IPS-NIHi11 (cell line): Measurements from ENCODE around the gene TMEM87B.

Experiments used
- DNase-seq: peaks from one replicate; pipeline ENCODE4 v3.0.0; 2012; ENCODE audit warnings: mixed read lengths, low spot score

The TMEM87B gene

DNA sequence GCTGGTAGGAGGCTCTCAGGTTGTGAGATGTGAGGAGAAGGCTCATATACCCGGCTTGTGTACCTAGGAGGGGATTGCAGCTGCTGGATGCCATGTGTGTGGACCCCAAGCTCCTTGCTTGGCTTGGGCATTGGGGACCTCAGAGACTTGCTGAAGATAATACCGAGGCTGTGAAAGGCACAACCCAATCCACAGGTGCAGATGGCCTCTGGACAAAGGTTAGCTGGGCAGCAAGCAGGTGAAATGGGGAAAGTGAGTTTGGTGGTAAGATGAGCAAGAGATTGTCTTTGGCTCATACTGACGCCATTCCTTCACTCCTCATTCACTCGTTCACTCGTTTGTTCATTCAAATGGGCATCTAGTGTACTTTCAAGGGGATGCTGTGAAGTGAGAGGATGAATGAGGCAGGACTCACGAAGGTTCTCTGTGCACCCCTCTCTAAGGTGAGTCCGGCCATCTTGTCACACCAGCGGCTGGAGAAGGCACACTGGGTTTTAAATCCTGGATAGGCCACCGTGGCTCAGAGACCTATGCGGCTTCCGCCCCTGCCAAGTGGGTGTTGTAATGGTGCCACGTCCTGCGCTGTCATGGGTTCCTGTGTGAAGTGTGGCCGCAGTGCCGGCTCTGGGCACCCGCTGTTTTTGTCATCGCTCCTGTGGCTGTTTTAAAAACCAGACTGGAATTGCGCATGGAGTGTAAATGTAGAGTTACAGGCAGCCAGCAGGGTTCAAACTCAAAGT, 96.8 kb downstream of the TMEM87B start:
- DNase-seq: no peak

DNA sequence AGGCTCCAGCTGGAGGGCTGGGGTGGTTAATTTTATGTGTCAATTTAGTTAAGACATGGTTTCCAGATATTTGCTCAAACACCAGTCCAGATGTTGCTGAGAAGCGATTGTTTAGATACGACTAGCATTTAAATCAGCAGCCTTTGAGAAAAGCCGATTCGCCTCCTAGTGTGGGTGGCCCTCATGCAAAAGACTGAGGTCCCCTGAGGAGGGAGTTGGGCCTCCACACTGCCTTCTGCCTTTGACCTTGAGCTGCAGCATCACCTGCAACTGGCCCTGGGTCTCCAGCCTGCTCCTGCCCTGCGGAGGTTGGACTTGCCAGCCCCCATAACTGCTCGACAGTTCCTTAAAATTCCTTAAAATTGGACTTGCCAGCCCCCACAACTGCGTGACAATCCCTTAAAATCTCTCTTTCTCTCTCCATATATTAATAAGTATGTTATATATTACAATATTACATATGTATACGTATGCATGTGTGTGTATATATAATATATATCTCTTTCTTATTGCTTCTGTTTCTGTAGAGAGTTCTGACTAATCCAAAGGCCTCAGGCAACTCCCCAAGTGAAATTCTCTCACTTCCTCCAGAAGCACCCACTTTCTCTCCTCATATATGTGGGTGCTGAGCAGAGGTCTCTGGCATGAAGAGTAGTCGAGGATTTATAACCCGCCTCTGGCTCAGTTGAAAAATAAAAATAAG, 97.6 kb downstream of the TMEM87B start:
- DNase-seq: no peak

GRCh38 chr2:112153179-112153490, 98.1 kb downstream of the TMEM87B start:
- no peak for DNase-seq

- no peak for DNase-seq
Observed at GRCh38 chr2:112153501-112153900, 98.4 kb downstream of the TMEM87B start.

GRCh38 chr2:112154246-112155117, 99.4 kb downstream of the TMEM87B start:
- no peak for DNase-seq

DNA sequence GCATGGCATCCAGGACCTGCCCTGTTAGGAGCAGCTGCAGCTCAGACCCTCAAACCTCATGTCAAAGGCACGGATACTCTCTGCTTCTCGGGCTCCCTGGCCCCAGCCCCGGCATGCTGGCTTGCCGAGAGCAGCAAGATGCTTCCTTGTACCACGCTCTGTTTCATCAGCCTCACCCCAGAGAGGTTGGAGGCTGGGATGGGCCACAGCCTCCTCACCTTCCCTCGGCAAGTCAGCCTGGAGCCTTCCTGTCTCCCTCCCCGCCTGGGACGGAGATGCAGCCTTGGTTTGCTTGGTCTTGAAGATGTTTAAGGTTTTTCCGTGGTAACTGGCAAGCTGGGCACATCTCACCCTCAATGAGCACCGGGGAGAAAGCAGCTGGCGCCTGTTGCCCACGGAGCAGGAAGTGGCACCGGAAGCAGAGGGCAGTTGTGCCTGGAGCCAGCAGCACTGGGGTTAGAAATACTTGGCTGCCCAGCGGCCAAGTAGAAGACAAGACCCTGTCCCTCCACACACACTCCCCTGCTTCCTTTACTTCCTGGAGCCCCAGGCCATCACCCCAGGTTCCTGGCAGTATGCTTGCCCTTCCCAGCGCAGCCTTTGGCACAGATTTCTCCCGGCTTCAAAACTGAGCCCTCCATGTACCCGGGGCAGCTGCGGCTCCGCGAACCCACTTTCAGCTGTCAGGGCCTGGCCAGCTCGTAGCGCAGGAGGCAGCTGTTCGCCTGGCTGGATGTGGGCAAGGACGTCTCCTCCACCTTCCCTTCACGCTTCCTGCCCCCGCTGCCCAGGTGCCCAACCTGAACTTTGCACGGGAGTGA, 100.5 kb downstream of the TMEM87B start:
- no peak for DNase-seq

DNA sequence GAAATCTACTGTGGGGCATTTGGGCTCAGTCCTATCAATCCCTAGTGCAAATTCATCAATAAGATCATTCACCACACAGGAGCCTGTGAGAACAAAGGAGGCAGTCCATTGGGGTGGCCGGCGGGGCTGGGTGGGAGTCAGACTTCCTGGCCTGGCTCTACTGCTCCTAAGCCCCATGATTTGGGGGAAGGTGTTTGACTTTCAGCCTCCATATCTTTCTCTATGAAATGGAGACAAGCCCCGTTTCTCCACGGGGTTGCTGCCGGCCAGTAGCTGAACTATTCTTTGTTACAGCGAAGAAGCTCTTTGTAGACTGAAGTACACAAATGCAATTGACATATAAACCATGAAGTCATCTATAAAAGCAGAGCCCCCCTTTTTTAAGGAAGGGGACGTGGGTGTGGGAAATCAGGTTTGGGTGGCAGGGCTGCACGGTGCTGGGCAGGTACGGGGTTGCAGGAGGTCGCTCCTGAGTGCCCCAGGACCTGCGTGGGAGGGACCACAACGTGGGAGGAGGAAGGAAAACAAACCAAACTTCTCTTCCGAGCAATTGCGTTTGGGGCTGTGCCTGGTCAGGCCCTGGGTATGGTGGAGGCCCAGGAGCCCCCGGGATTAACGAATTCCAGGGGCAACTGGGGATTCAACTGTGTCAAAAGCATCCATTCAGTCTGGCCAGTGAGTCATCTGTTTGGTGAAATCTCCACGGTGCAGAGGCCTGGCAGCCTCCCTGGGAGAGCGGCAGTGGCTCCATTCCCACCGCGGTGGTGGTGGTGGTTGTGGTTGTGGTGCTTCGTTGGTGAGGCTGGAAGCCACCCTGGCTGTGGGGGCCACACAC, 101.3 kb downstream of the TMEM87B start:
- no peak for DNase-seq

- no peak for DNase-seq
Observed at GRCh38 chr2:112157472-112157871, 102.4 kb downstream of the TMEM87B start.

DNA sequence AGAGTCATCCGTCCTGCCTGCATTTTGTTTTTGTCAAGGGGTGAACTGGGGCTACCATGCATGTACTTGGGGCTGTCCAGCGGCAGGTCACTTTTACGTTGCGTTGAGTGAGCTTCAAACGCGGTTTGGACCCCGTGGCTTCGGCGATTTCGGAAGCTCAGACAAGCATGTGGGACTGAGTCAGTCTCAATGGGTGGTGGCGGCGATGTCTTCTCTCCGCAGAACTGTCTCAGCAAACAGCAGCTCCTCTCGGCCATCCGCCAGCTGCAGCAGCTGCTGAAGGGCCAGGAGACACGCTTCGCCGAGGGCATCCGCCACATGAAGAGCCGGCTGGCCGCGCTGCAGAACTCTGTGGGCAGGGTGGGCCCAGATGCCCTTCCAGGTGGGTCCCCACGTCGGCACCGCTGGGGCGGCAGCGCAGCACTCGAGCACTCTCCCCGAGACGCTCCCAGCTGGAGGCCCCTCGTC, 104.4 kb downstream of the TMEM87B start:
- no peak for DNase-seq

DNA sequence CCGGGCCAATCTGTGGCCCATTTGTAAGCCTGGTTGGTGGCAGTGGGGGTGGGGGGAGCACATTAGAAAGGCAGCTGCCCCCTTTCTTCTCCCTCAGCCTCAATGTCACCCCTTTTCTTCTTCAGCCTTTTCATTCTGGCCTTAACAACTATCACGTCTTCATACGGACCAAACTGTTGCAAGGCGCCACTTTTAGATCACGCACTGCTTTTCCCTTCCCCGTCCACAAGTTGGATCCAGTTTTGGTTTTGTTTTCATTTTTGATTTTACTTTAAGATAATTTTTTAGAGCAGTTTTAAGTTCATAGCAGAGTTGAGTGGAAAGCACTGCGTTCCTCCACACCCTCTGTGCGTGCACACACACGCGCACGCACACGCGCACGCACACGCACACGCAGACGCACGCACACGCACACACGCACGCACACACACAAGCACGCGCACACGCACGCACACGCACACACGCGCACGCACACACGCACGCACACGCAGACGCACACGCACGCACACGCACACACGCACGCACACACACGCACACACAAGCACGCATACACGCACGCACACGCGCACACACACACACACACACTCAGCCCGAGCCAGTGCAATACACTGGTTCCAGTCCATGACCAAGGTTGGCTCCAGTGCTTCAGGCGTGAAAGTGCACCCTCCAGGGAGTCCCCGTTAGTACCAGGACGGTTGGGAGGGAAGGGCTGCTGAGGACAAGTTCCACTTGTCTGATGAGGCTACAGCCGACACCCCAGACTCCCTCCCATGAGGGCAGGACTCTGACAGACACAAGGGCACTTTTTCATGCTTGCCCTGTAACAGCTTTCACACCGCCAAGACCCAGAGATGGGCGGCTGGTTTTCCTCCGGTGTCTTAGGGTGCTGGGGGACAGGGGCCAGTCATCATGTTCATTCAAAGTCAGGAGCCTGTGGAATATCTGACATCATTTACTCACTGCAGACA, 105.5 kb downstream of the TMEM87B start:
- DNase-seq: no peak

DNA sequence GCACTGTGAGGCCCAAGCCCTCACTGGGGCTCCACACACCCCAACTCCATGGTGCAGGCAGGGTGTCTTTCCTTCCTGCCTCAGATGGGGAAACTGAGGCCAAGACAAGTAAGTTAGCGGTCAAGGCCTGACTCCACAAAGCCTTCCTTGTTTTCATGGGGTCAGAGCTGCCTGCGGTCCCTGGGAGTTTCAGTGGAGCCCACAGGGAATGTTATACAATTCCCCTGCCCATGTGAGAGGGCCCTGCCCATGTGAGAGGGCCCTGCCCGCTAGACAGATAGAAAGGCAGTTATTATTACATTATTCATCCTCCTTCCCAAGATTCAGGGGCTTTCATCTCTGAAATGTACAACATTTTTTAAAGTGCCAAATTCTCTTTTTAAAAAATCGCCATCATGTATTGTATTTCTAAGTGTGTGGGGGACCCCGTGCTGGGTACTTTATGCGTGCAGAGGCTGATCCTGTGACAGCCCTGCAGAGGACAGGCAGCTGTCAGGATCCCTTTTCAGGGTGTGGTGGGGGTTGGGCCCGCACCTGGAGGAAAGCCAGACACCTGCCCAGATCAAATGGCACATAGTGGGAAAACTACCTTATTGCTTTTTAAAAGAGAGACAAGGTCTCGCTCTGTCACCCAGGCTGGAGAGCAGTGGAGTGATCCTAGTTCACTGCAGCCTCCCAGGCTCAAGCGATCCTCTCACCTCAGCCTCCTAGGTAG, 106.5 kb downstream of the TMEM87B start:
- no peak for DNase-seq

DNA sequence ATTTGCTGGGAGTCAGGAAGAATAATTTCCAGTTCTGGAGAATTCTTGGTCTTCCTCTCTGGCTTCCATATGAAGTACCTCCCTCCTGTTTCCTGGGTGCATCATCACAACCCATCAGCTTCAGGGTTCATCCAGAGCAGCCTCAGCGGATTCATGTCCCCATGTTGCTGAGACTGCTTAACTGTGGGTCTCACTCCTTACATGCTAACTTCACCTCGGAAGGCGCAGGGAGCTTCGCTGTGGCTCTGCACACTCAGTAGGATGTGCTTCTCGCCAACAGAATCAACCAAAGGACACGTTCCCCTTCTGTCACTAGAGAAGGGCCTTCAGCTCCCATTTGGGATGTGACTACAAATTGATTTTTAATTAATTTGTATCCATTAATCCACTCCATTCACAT, 107.3 kb downstream of the TMEM87B start:
- no peak for DNase-seq

DNA sequence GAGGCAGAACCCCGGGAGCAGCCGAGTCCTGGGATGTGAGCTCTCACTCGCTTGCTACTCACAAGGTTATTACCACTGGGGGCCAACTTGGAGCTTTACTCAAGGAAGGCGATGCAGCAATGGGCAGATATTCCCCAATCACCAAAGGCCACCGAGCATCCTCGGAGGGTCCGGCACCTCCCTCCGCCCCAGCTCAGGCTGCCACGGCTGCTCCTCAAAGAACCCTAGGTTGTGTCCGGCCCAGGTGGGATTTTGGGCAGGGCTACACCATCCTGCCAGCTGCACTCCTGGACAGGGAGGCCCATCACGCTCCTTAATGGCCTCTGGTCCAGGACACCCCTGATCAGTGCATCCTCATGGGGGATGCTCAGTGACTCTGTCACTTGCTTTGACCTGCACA, 107.9 kb downstream of the TMEM87B start:
- no peak for DNase-seq

- DNase-seq: no peak
Observed at GRCh38 chr2:112163541-112163981, 108.5 kb downstream of the TMEM87B start.

GRCh38 chr2:112164876-112165275, 109.8 kb downstream of the TMEM87B start:
- DNase-seq: no peak

DNA sequence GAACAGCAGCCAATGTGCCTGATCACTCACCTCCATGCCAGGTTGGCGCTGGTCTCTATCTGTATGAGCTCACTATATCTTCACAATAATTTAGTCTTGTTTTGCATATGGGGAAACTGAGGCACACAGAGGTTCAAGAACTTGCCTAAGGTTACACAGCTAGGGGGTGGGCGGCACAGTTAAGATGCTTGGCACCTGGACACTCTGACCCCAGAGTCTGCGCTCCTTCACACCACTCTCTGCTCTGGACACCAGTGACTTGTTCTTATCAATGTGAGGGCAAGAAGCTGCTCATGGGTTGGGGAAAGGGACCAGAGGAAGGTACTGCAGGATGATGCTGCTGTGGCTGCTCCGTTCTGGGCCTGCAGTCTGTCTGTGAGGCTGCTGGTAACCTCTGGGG, 110.2 kb downstream of the TMEM87B start:
- DNase-seq: no peak

- DNase-seq: no peak
Observed at GRCh38 chr2:112166806-112167499, 111.9 kb downstream of the TMEM87B start.

DNA sequence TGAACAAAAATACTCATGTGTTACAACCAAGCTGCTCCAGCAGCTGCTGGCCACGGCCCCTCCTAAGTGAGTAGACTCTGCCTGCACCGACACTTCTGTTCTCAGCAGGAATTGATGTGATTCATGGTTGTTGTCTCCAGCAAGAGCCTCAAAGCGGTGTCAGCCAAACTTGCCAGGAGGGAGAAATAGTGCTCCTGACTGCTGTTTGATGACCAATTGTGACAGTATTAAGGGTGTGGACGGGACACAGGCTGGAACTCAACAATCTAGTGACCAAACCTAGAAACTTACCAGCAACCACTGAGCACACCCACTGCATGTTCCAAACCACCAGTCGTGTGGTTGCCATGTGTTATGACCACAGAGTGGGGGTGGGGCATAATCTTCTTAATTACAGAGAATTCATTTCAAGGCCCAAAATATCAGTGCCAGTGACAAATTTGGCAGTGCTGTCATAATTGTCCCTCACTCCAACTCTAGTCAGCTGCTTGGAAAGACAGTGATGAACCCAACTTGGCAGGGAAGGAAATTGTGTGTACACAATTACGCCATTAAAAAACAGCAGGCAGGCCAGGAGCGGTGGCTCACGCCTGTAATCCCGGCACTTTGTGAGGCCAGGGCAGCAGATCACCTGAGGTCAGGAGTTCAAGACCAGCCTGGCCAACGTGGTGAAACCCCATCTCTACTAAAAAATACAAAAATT, 113.5 kb downstream of the TMEM87B start:
- no peak for DNase-seq
